ENCODE results near the gene DAND5.
"Not testable (repeated sequence)": the region's sequence is repeated elsewhere in the genome, so short reads cannot be mapped to it uniquely, and the experiment has no call there.

The DAND5 gene

DNA sequence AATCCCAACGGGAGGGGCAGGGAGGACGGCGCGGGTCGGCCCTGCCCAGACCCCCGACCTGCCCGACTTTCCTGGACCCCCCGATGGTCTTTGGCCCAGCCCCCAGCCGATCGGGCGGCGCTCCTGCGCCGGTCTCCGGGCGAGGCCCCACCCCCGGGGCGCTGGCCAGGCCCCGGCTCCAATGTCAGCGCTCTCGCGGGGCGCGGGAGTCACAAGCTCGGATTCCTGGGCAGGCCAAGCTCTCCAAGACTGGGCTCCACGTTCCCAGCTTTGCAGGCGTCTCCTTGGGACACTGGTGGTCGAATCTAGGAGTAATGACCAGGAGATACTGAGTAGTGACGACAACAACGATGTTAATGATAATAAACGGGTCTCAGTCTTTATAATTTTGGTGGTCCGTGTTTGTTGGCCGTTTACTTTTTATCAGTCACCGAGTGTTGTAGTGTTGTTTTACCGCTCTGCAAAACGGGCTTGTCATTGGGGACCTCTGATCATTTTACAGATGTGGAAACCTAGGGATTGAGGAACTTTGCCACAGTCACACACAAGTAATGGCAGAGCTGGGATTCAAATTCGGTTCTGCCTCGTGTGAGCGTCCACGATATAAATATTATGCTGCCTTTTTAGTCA, 23.2 kb upstream of the DAND5 start:
- peak; percentile 85 for DNase-seq (ENCODE audit: low read depth)

DNA sequence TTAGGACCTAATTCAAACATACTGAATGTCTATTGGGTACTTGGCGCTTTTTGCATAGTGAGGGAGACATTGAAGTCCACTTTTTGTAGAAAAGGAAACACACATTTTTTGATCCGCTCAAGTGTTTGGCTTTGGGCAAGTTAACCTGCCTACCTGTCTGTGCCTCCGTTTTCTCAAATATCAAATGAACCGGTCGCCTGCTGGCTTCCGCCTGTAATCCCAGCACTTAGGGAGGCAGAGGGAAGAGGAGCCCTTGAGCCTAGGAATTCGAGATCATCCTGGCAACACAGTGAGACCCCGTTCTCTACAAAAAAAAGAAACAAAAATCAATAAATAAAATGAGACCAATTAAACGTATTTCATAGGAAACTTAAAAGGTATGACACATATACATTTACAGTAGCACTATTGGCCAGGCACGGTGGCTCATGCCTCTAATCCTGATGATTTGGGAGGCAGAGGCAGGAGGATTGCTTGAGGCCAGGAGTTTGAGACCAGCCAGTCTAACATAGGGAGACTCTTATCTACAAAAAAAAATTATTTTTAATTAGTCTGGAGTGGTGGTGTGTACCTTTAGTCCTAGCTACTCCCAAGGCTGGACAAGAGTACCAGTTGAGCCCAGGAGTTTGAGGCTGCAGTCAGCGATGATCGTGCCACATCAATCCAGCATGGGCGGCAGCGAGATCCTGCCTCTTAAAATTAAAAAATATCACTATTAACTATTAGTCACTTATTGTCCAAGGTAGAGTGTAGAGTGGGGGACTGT, 22.5 kb upstream of the DAND5 start:
- DNase-seq (ENCODE audit: low read depth) = no peak

DNA sequence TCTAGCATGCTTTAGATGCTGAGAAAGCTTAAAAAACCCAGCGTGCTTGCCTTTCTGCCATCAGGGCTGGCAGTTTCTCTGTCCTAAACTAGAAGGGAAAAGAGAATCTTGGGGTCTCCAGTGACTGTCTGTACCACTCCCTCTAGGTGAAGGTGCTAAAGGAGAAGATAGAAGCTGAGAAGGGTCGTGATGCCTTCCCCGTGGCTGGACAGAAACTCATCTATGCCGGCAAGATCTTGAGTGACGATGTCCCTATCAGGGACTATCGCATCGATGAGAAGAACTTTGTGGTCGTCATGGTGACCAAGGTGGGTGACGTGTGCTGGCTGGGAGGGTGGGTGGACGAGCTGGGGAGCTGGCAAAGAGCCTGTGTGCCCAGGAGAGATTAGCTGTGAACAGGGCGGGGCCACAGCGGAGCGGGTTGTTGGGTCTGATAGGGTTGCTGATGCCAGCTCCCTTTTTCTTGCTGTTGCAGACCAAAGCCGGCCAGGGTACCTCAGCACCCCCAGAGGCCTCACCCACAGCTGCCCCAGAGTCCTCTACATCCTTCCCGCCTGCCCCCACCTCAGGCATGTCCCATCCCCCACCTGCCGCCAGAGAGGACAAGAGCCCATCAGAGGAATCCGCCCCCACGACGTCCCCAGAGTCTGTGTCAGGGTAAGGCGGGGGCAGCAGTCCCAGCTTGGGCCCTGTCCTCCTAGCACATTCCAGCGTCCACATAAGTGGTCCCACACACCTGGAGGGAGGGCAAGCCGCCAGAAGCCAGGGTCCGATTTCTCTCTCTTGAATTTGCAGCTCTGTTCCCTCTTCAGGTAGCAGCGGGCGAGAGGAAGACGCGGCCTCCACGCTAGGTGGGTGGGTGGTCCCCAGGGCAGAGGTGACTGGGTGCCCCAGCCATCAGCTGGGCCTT, 21.4 kb upstream of the DAND5 start:
- no peak for DNase-seq (ENCODE audit: low read depth)

DNA sequence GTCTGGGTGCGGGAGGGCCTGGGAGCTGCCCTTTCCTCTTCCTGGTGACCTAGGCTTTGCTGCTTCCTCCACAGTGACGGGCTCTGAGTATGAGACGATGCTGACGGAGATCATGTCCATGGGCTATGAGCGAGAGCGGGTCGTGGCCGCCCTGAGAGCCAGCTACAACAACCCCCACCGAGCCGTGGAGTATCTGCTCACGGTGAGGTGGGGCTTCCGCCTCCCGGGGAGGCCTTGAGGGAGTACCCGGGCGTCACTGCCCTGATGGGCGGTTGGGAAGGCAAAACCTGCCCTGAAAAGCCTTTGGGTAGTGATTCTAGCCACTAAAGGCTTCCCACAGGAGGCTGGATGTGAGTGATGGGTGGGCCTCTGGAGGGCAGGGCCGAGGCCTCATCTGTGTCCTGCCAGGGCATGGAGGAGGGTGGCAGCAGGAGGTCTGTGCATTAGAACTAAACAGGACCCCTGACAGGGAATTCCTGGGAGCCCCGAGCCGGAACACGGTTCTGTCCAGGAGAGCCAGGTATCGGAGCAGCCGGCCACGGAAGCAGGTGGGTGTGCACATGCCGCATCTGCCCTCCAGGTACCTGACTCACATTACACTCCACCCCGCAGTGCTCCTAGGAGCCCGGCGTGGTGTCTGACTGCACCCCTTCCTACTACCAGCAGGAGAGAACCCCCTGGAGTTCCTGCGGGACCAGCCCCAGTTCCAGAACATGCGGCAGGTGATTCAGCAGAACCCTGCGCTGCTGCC, 20.6 kb upstream of the DAND5 start:
- DNase-seq (ENCODE audit: low read depth) = no peak

DNA sequence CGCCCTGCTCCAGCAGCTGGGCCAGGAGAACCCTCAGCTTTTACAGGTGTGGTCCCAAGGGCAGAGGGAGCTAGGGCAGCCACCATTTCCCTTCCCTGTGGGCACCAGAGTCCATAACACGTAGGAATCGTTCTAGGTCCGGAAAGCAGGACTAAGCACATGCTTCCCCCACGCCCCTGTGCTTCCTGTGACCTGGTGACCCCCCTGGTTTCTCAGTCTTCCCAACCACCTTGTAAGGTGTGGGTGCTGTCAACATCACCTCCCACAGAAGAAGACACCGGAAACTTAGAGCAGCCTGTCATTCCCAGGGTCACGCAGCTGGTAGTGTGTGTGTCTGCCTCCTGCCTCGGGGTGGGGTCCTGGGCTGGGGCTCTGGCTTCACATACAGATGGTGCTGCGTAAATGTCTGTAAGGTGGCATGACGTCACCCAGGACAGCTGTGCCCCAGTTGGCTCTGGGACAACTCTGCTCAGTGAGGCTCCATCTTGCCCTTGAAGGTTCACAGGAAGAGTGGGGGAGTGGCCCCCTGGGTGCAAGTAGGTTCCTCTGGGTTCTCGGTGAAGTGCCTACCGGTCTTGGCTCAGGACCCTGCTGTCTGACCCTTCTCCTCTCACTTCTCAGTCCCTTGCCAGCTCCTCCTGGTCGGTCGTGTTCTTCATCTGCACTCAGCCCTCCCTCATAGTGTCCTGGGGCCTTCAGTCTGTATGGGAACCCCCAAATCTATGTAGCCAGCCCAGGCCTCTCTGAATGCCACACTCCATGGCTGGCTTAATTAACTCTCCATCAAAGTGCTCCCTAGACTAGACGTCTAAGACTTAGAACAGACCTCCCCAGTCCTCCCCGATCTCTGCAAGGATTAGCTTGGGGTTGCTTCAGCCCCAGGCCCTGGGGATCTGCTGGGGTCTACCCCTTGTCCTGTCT, 19.8 kb upstream of the DAND5 start:
- DNase-seq (ENCODE audit: low read depth) = no peak

DNA sequence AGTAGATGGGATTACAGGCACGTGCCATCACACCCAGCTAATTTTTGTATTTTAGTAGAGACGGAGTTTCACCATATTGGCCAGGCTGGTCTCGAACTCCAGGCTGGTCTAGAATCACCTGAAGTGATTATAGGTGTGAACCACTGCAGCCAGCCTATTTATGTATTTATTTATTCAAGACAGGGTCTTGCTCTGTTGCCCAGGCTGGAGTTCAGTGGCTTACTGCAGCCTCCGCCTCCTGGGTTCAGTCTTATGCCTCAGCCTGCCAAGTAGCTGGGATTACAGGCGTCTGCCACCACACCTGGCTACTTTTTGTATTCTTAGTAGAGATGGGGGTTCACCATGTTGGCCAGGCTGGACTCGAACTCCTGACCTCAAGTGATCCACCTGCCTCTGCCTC, 17.3 kb upstream of the DAND5 start:
- not testable (repeated sequence) for DNase-seq (ENCODE audit: low read depth)

DNA sequence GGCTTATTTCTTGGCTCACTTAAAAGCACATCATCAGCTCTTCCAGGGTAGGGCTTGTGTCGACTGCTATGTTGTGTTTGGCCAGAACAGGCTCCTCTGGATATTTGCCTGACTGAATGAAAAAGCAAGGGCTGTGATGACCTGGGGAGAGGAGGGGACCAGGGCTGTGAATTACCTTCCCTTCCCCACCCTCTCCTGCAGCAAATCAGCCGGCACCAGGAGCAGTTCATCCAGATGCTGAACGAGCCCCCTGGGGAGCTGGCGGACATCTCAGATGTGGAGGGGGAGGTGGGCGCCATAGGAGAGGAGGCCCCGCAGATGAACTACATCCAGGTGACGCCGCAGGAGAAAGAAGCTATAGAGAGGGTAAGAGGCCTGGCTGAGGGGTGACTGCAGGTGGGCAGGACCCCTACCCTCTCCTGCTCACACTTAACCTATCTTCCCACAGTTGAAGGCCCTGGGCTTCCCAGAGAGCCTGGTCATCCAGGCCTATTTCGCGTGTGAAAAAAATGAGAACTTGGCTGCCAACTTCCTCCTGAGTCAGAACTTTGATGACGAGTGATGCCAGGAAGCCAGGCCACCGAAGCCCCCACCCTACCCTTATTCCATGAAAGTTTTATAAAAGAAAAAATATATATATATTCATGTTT, 16.8 kb upstream of the DAND5 start:
- DNase-seq (ENCODE audit: low read depth) = peak; percentile 73

DNA sequence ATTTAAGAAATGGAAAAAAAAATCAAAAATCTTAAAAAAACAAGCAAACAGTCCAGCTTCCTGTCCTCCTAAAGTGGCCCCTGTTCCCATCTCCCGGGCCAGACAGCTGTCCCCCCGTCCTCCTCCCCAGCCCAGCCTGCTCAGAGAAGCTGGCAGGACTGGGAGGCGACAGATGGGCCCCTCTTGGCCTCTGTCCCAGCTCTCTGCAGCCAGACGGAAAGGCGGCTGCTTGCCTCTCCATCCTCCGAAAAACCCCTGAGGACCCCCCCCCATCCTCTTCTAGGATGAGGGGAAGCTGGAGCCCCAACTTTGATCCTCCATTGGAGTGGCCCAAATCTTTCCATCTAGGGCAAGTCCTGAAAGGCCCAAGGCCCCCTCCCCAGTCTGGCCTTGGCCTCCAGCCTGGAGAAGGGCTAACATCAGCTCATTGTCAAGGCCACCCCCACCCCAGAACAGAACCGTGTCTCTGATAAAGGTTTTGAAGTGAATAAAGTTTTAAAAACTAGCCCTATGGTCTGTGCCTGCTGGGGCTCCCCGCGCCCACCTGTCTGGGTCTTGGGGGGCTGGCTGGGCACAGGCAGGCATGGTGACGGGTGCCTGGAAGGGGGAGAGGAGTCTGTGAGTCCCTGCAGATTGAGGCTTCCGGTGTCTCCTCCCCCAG, 16.1 kb upstream of the DAND5 start:
- no peak for DNase-seq (ENCODE audit: low read depth)

DNA sequence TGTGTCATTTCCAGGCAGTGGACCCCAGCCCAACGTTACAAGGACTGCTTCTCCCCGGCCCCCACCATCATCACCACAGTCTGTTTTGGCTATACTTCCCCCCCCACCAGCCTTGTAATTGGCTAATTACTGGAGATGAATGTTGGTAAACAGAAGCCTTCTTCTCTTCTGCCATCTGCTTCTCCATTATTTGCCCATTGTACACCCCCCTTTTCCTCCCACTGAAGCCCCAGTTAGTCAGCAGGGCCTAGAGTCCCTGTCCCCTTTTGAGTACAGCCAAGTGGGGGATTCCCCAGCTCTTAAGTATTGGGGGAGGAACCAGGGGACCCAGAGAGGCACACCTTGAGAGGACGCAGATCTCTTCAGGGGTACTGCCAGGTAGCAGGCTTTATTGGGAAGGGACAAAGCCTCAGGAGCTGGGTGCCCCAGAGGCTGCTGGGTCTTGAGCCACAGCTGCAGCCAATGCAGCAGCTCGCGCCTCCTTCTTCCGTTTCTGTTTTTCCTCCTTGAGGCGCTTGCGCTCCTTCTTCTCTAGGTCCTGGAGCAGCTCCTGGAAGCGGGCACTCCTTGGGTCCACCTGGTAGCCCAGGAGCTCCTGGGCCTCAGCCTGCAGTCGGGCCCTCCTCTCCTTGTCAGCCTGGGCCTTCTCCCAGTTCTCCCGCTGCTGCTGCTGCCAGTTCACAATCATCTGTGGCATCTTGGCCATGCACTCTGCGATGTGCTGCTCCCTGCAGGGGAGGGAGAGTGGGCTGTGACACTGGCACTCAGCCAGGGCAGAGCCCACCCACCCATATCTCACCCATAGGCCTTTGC, 15.4 kb upstream of the DAND5 start:
- no peak for DNase-seq (ENCODE audit: low read depth)

DNA sequence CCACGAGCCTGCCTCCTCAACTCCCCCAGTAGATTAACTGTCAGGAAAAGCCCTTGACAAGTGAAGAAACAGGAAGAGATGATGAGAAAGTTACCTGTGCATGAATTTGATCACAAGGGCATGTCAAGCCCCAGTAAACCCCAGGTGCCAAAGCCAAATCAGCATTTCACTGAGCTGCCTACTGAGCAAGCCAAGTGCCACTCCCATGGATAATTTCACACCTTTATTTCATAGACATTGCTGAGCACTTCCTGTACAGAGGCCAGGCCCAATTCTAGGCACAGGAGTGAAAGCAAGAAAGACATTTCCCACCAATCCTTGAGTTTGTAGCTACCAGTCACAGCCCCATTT, 14.8 kb upstream of the DAND5 start:
- DNase-seq (ENCODE audit: low read depth) = no peak

DNA sequence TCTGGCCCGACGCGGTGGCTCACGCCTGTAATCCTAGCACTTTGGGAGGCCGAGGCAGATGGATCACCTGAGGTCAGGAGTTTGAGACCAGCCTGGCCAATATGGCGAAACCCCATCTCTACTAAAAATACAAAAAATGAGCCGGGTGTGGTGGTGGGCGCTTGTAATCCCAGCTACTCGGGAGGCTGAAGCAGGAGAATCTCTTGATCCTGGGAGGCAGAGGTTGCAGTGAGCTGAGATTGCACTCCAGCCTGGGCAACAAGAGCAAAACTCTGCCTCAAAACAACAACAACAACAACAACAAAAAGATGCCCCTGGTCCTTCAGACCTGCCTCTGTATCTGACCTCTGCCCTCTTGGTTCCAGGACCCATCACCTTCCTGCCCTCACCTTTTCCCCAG, 13.8 kb upstream of the DAND5 start:
- not testable (repeated sequence) for DNase-seq (ENCODE audit: low read depth)

DNA sequence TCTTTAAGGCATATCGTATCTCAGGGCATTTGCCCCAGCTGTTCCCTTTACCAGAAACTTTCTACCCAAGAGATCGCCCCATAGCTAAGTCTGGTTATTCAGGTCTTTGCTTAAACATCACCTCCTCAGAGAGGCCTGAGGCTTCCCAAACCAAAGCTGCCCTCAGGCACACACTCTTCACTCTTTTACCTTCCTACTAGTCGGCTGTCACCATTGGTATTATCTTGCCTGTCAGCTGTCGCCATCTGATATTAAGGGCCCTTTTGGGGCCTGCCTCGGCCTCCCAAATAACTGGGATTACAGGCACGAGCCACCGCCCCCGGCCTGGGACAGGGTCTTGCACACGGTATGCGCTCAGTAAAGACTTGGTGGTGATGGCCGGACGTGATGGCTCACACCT, 13.4 kb upstream of the DAND5 start:
- DNase-seq (ENCODE audit: low read depth) = no peak

DNA sequence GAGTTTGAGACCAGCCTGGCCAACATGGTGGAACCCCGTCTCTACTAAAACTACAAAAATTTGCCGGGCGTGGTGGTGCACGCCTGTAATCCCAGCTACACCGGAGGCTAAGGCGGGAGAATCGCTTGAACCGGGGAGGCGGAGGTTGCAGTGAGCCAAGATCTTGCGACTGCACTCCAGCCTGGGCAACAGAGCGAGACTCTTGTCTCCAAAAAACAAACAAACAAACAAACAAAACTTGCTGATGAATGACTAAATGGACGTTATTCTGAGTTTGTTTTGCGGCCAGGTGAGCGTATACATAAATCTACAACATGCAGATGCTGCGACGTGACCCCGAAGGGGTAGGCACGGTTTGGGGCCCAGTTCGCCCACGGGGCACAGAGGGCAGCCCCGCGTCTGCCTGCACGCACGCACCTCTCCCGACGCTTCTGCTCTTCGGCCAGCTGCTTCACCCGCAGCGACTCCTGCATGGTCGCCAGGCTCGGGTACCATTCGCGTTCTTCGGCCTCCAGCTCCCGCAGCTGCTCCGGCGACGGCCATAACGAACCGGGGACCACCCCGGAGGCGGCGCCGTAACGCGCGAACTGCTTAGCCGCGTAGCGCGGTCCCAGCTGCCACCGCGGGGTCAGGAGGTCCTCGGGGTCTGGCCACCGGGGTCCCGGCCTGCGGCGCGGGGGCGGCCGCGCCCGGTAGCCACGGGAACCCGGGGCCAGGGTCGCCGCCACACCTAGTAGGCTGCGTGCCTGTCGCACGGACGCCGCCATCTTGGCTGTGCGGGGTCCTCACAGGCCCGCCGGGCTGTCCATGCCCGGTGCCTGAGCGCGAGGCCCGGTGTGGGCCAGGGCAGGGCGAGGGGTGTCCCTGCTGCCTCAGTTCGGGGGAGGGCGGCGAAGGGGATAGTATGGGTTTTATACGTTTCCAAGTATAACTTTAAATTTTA, 12.7 kb upstream of the DAND5 start, which contains the start of gene GADD45GIP1:
Gene GADD45GIP1, minus strand, starts transcription at position 778 of the 943 bp plus-strand sequence. Its CDS starts 11 bp downstream, at position 767.
- peak; percentile 71 for DNase-seq (ENCODE audit: low read depth)

DNA sequence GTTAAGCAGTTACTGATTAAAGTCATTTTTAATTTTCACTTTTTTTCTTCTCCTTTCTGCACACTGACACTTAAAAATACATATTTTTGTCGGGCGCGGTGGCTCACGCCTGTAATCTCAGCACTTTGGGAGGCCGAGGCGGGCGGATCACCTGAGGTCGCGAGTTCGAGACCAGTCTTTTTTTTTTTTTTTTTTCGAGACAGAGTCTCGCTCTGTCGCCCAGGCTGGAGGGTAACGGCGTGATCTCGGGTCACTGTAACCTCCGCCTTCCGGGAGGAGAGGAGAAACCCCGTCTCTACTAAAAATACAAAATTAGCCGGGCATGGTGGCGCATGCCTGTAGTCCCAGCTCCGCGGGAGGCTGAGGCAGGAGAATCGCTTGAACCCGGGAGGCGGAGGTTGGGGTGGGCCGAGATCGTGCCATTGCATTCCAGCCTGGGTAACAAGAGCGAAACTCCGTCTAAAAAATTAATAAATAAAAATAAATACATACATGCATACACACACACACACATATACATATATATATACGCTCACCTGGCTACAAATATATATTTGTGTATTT, 11.9 kb upstream of the DAND5 start:
- not testable (repeated sequence) for DNase-seq (ENCODE audit: low read depth)

DNA sequence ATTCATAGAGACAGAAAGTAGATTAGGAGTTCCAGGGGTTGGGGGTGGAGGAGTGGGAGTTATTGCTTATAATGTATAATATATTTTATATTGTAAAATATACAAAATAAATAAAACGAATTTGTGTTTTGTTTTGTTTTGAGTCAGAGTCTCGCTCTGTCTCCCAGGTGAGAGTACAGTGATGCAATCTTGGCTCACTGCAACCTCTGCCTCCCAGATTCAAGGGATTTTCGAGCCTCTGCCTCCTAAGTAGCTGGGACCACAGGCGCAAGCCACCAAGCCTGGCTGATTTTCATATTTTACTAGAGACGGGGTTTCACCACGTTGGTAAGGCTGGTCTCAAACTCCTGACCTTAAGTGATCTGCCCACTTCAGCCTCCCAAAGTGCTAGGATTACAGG, 9.9 kb upstream of the DAND5 start:
- no peak for DNase-seq (ENCODE audit: low read depth)

DNA sequence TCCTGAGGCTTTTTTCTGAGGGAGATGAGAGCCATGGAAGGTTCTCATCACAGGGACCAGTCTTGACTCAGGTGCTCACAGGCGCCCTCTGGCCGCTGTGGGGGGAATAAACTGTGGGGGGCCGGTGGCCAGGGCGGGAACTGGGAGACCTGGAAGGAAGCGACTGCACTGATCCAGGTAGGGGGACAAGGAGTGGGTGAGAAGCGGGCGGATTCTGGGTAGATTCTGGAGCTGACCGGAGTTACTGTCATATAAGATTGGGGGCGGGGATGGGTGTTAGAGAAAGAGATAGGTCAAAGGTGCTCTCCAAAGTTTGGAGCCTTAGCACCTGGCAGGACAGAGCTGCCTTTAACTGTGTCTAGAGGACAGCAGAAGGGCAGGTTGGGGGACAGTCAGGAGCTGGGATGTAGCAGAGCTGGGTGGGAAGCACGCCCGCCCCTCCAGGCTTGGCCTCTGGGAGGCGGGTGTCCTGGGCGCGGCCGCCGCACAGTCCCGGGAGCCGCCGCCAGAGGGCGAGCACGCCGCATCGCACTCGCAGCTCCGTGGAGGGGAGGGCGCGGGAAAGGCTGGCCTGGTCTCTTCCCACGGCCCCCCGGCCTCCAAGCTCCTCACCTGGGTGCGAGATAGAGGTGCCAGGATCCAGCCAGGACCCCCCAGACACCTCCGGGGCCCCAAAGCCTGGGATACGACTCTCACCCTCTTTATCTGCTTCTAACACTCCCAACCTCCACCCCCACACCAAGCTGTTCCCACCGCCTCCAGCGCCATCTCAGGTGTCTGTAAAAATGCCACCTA, 4.2 kb upstream of the DAND5 start:
- DNase-seq (ENCODE audit: low read depth) = peak; percentile 48

DNA sequence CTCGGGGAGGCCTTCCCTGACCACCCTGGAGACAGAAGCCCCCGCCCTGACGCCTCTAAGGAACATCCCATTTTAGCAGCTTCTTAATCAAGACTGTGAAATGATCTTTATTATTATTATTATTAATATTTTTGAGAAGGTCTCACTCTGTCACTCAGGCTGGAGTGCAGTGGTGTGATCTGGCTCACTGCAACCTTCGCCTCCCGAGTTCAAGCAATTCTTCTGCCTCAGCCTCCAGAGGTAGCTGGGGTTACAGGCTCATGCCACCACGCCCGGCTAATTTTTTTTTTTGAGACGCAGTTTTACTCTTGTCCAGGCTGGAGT, 3.6 kb upstream of the DAND5 start:
- no peak for DNase-seq (ENCODE audit: low read depth)

All from fibroblast of gingiva (primary cell).